ENCODE measurements around the gene SLC30A5.
"Not testable (repeated sequence)": the region's sequence is repeated elsewhere in the genome, so short reads cannot be mapped to it uniquely, and the experiment has no call there.

GRCh38 chr5:69088006-69088405, 5.8 kb upstream of the SLC30A5 start:
- not testable (repeated sequence) for TF ChIP-seq EZH2 (IDR thresholded peaks at IDR 0.05; ENCODE audit: borderline replicate concordance, low read depth, low read length, poor library complexity, severe bottlenecking)
- TF ChIP-seq, protein P1, sequence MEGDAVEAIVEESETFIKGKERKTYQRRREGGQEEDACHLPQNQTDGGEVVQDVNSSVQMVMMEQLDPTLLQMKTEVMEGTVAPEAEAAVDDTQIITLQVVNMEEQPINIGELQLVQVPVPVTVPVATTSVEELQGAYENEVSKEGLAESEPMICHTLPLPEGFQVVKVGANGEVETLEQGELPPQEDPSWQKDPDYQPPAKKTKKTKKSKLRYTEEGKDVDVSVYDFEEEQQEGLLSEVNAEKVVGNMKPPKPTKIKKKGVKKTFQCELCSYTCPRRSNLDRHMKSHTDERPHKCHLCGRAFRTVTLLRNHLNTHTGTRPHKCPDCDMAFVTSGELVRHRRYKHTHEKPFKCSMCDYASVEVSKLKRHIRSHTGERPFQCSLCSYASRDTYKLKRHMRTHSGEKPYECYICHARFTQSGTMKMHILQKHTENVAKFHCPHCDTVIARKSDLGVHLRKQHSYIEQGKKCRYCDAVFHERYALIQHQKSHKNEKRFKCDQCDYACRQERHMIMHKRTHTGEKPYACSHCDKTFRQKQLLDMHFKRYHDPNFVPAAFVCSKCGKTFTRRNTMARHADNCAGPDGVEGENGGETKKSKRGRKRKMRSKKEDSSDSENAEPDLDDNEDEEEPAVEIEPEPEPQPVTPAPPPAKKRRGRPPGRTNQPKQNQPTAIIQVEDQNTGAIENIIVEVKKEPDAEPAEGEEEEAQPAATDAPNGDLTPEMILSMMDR (conservative IDR thresholded peaks at IDR 0.05; ENCODE audit: low read depth, low read length), result not testable (repeated sequence)

Measured in A673 (cell line).